Panc1 (cell line): ENCODE data around the gene RASA3. TPM values are rescaled to one million over a fixed set of nuclear protein-coding genes. Genes with fewer than 3 reads are reported as not detected.

ENCODE experiments used
- ATAC-seq: fragments of 200-7000 bp; cut with Tn5 transposase; 2 replicates; pipeline ENCODE4 v1.9.1; 2020; ENCODE audit warnings: mild to moderate bottlenecking, moderate library complexity
- BruUV-seq: library from RNA; stranded (reverse); fragments of 400-500 nt; replicated peaks from 2 replicates; lab custom pipeline; 2021; lab: Mats Ljungman, UMichigan
- CTCF ChIA-PET: fragments of 300-600 bp; sonication (Branson Sonifier 250); formaldehyde crosslinking; loops from one replicate; lab custom pipeline; 2022; ENCODE audit warnings: antibody characterized with exemption; lab: Charles Lee
- POLR2A ChIA-PET: fragments of 300-600 bp; sonication (Branson Sonifier 250); formaldehyde crosslinking; loops from one replicate; lab custom pipeline; 2022; ENCODE audit warnings: antibody characterized with exemption; lab: Charles Lee
- DNase-seq: peaks from one replicate; pipeline ENCODE4 v3.0.0-alpha.2; 2010; ENCODE audit warnings: low read depth, low spot score
- H3K27ac ChIP-seq: 2 replicates; pipeline ENCODE4 v1.5.1; 2011; ENCODE audit warnings: mild to moderate bottlenecking, low read length, inconsistent platforms
- H3K27me3 ChIP-seq: fragments of 200-500 bp; sonication (Bioruptor generic); 2 replicates; pipeline ENCODE4 v1.6.0; 2014; ENCODE audit warnings: low read length, inconsistent platforms; ENCODE audit not compliant: control insufficient read depth, insufficient read depth
- H3K36me3 ChIP-seq: fragments of 200-500 bp; sonication (Bioruptor generic); 2 replicates; pipeline ENCODE4 v1.5.1; 2014; ENCODE audit warnings: inconsistent platforms, mild to moderate bottlenecking, low read length, moderate library complexity; ENCODE audit not compliant: control insufficient read depth, insufficient read depth
- H3K4me1 ChIP-seq: 2 replicates; pipeline ENCODE4 v1.5.1; 2011; ENCODE audit warnings: inconsistent platforms, mild to moderate bottlenecking, low read length, moderate library complexity; ENCODE audit not compliant: control insufficient read depth, insufficient read depth
- H3K4me3 ChIP-seq, 2 experiments: 2 replicates each; pipeline ENCODE4 v1.5.1; 2011 to 2012; ENCODE audit warnings: low read depth in 2 of 2, low read length in 2 of 2, mild to moderate bottlenecking in 2 of 2, inconsistent platforms in 1 of 2, moderate library complexity in 1 of 2
- H3K9me3 ChIP-seq: fragments of 200-500 bp; sonication (Bioruptor generic); 2 replicates; pipeline ENCODE4 v1.5.1; 2014; ENCODE audit warnings: low read depth, mild to moderate bottlenecking, inconsistent platforms, low read length, moderate library complexity; ENCODE audit not compliant: control insufficient read depth, insufficient read depth
- POLR2AphosphoS5 ChIP-seq: IDR thresholded peaks from 2 replicates; pipeline ENCODE4 v1.6.1; 2012; ENCODE audit warnings: mild to moderate bottlenecking, low read depth, low read length, moderate library complexity
- SIN3A ChIP-seq: IDR thresholded peaks from 2 replicates; pipeline ENCODE4 v1.6.1; 2012; ENCODE audit warnings: low read depth, mild to moderate bottlenecking, low read length, moderate library complexity, borderline replicate concordance; ENCODE audit not compliant: insufficient read depth
- TCF7L2 ChIP-seq: IDR thresholded peaks from 2 replicates; pipeline ENCODE4 v1.6.1; 2011; ENCODE audit warnings: mild to moderate bottlenecking, low read depth, low read length, inconsistent platforms
- in situ Hi-C: cut with HindIII; loops from 2 replicates; pipeline ENCODE4 v1.10.0; 2016; ENCODE audit warnings: low sequenced_read_pairs, low pct_unique_long_range_greater_than_20kb
- intact Hi-C: fragments of 100-400 bp; cut with micrococcal nuclease; formaldehyde crosslinking; loops from one replicate; pipeline ENCODE4 v1.10.0; 2022; ENCODE audit not compliant: unreplicated experiment
- total RNA-seq: library from RNA; stranded (reverse); gene quantifications from one replicate; pipeline ENCODE4 v1.2.1, GENCODE V29; 2021; ENCODE audit not compliant: unreplicated experiment
- TF ChIP-seq, protein P1 (sequence below): fragments of 450-650 bp; IDR thresholded peaks from 2 replicates; pipeline ENCODE4 v1.5.1; 2017; ENCODE audit warnings: mild to moderate bottlenecking
- TF ChIP-seq, protein P2 (sequence below), 2 experiments: IDR thresholded peaks; 2 replicates each; pipeline ENCODE4 v1.6.1; 2011 to 2012; ENCODE audit warnings: low read depth in 2 of 2, control low read depth in 1 of 2, low read length in 1 of 2, mild to moderate bottlenecking in 1 of 2, moderate library complexity in 1 of 2; ENCODE audit not compliant: insufficient read depth in 1 of 2

The RASA3 gene
- total RNA-seq, 1 experiment from 2014 or later, result 33.7 TPM

- BruUV-seq, result no TSS peak
- peaks cover 22% of the 10 kb centered on the region for H3K4me1 ChIP-seq
- no peak overlapping the region for H3K27ac ChIP-seq
- ChIA-PET CTCF (no interaction called here), POLR2A (no interaction called here)
- TF ChIP-seq, protein P1, sequence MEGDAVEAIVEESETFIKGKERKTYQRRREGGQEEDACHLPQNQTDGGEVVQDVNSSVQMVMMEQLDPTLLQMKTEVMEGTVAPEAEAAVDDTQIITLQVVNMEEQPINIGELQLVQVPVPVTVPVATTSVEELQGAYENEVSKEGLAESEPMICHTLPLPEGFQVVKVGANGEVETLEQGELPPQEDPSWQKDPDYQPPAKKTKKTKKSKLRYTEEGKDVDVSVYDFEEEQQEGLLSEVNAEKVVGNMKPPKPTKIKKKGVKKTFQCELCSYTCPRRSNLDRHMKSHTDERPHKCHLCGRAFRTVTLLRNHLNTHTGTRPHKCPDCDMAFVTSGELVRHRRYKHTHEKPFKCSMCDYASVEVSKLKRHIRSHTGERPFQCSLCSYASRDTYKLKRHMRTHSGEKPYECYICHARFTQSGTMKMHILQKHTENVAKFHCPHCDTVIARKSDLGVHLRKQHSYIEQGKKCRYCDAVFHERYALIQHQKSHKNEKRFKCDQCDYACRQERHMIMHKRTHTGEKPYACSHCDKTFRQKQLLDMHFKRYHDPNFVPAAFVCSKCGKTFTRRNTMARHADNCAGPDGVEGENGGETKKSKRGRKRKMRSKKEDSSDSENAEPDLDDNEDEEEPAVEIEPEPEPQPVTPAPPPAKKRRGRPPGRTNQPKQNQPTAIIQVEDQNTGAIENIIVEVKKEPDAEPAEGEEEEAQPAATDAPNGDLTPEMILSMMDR, result no peak
- TF ChIP-seq SIN3A (no peak), POLR2AphosphoS5 (no peak), TCF7L2 (no peak)
- TF ChIP-seq, protein P2, sequence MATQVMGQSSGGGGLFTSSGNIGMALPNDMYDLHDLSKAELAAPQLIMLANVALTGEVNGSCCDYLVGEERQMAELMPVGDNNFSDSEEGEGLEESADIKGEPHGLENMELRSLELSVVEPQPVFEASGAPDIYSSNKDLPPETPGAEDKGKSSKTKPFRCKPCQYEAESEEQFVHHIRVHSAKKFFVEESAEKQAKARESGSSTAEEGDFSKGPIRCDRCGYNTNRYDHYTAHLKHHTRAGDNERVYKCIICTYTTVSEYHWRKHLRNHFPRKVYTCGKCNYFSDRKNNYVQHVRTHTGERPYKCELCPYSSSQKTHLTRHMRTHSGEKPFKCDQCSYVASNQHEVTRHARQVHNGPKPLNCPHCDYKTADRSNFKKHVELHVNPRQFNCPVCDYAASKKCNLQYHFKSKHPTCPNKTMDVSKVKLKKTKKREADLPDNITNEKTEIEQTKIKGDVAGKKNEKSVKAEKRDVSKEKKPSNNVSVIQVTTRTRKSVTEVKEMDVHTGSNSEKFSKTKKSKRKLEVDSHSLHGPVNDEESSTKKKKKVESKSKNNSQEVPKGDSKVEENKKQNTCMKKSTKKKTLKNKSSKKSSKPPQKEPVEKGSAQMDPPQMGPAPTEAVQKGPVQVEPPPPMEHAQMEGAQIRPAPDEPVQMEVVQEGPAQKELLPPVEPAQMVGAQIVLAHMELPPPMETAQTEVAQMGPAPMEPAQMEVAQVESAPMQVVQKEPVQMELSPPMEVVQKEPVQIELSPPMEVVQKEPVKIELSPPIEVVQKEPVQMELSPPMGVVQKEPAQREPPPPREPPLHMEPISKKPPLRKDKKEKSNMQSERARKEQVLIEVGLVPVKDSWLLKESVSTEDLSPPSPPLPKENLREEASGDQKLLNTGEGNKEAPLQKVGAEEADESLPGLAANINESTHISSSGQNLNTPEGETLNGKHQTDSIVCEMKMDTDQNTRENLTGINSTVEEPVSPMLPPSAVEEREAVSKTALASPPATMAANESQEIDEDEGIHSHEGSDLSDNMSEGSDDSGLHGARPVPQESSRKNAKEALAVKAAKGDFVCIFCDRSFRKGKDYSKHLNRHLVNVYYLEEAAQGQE (IDR thresholded peaks at IDR 0.05; ENCODE audit: insufficient read depth in 1 of 2, low read depth in 2 of 2, low read length in 1 of 2), result no peak
- no peaks in the 10 kb centered on the region for H3K9me3 ChIP-seq
- no peak overlapping the region for H3K4me3 ChIP-seq
- DNase-seq, result no peak
- H3K27me3 ChIP-seq, result no peaks in the 10 kb centered on the region
- no peak for ATAC-seq
- intact Hi-C loops (loop anchor here (10.0 kb wide), 1 partner anchor 48 kb away; no protein-coding TSS in a partner anchor), in situ Hi-C loops (no loop called here)
- no peaks in the 10 kb centered on the region for H3K36me3 ChIP-seq
Measured at GRCh38 chr13:114093118-114093517, 39.3 kb downstream of the RASA3 start.

DNA sequence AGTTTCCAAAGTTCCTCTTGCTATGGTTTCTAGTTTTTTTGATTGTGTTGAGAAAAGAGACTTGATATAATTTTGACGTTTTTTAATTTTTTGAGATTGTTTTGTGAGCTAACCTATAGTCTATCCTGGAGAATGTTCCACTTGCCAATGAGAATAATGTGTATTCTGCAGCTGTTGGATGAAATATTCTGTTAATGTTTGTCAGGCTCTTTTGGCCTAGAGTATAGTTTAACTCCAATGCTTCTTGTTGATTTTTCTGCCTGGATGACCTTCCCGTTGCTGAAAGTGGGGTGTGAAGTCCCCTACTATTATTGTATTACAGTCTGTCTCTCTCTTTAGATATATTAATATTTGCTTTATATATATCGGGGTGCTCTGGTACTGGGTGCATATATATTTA is 40.0 kb downstream of the RASA3 start:
- TF ChIP-seq POLR2AphosphoS5, result no peak
- no peak for TF ChIP-seq TCF7L2
- TF ChIP-seq SIN3A, result no peak
- TF ChIP-seq, protein P2 (IDR thresholded peaks at IDR 0.05; ENCODE audit: insufficient read depth in 1 of 2, low read depth in 2 of 2, low read length in 1 of 2), result no peak
- TF ChIP-seq, protein P1, result no peak
- BruUV-seq, result no TSS peak
- ChIA-PET CTCF (no interaction called here), POLR2A (no interaction called here)
- ATAC-seq (no peak), DNase-seq (no peak)
- no peak overlapping the region for H3K27ac ChIP-seq
- no peaks in the 10 kb centered on the region for H3K27me3 ChIP-seq
- no peaks in the 10 kb centered on the region for H3K9me3 ChIP-seq
- no peak overlapping the region for H3K4me3 ChIP-seq
- H3K4me1 ChIP-seq, result peaks cover 16% of the 10 kb centered on the region
- no peaks in the 10 kb centered on the region for H3K36me3 ChIP-seq
- in situ Hi-C loops (no loop called here), intact Hi-C loops (loop anchor here (10.0 kb wide), 1 partner anchor 48 kb away; no protein-coding TSS in a partner anchor)
